ENCODE results near the gene SAYSD1. TPM values are rescaled to one million over a fixed set of nuclear protein-coding genes. Genes with fewer than 3 reads are reported as not detected.

The SAYSD1 gene
- total and polyA plus RNA-seq, 2 of the 8 experiments (the other 6 are each of a cell fraction or from before 2014, with no cell fraction given), result 6.7 to 7.9 TPM

DNA sequence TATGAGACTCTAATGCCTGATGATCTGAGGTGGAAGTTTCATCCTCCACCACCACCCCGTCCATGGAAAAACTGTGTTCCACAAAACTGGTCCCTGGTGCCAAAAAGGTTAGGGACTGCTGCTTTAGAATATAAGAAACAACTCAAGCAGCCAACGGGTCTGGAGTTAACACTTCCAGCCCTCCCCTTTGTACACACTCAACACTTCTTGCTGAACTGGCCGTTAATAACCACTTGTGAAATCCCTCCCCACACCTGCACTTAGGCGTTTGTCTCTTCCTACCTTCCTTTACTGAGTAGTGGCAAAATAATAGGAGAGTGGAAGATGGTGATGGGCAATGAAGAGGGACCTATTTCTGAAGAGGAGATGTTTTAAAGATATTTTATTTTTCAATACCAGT lies 10.5 kb downstream of the SAYSD1 start:
- no peak overlapping the region for H3K56ac ChIP-seq (replicated peaks; ENCODE audit: insufficient read length, low read depth, low read length)
- no peak overlapping the region for H3K14ac ChIP-seq (ENCODE audit: insufficient read length)
- H2BK15ac ChIP-seq (ENCODE audit: low read length), result no peak overlapping the region
- WGBS, 2 experiments (ENCODE audit: extremely low coverage in 1 of 2, insufficient coverage in 1 of 2, insufficient read length in 1 of 2, insufficient replicate concordance in 2 of 2, low coverage in 1 of 2, low lambda C conversion rate in 2 of 2, missing lambda C conversion rate in 1 of 2), result 81% methylated on average over 4 of the region's 4 CpGs; no CpG with 5 or more reads in 1 of the 2 experiments
- H3K79me2 ChIP-seq (ENCODE audit: control insufficient read depth in 1 of 2, insufficient read depth in 2 of 2, low read length in 2 of 2), result no peaks in the 10 kb centered on the region
- no peak overlapping the region for H2BK5ac ChIP-seq (ENCODE audit: low read depth, low read length)
- no peak overlapping the region for H3K18ac ChIP-seq (ENCODE audit: extremely low read depth, low read length)
- no peak overlapping the region for H2AK5ac ChIP-seq (ENCODE audit: low read depth, low read length)
- H3K4ac ChIP-seq (replicated peaks; ENCODE audit: insufficient read length, low read depth, low read length), result no peak overlapping the region
- no peaks in the 10 kb centered on the region for H3K9me3 ChIP-seq (ENCODE audit: insufficient read depth in 2 of 2, low read depth in 1 of 2, low read length in 1 of 2)
- ChIA-PET CTCF (ENCODE audit: partially characterized antibody) (interaction anchor here (0.7 to 9.0 kb wide), 4 partner anchors 14 to 103 kb away, joined by 3 to 250 read pairs (median 77); no protein-coding TSS in a partner anchor), POLR2A (ENCODE audit: partially characterized antibody) (no interaction called here)
- H3K23ac ChIP-seq (ENCODE audit: insufficient read length), result no peak overlapping the region
- no peaks in the 10 kb centered on the region for H3K23me2 ChIP-seq (ENCODE audit: low read depth, low read length)
- H2AFZ ChIP-seq (ENCODE audit: low read length), result no peak overlapping the region
- H4K8ac ChIP-seq (ENCODE audit: extremely low read depth, insufficient read depth, low read length), result no peak overlapping the region
- H3K9ac ChIP-seq (replicated peaks in 1 of 4; ENCODE audit: extremely low read depth in 1 of 4, low read depth in 3 of 4, low read length in 3 of 4), result no peak overlapping the region
- H4K91ac ChIP-seq (replicated peaks; ENCODE audit: insufficient read length, low read length), result no peak overlapping the region
- H3K4me2 ChIP-seq (ENCODE audit: insufficient read depth in 1 of 2, low read depth in 2 of 2, low read length in 2 of 2), result no peak overlapping the region
- no peaks in the 10 kb centered on the region for H4K20me1 ChIP-seq (replicated peaks in 1 of 2; ENCODE audit: control insufficient read depth in 1 of 2, insufficient read depth in 2 of 2, low read length in 2 of 2)
- H2BK12ac ChIP-seq (ENCODE audit: low read depth, low read length), result no peak overlapping the region
- DNase-seq (ENCODE audit: low read depth in 1 of 2, low spot score in 2 of 2), result no peak
- no peaks in the 10 kb centered on the region; a peak in 1 of 7 replicates for H3K27me3 ChIP-seq (replicated peaks in 1 of 4; ENCODE audit: control insufficient read depth in 3 of 4, extremely low read depth in 1 of 4, insufficient read depth in 3 of 4, low read length in 3 of 4)
- peaks cover 0 to 3% (median 0%) of the 10 kb centered on the region in 4 experiments; a peak in 3 of 8 replicates for H3K36me3 ChIP-seq (ENCODE audit: control insufficient read depth in 2 of 4, insufficient read depth in 4 of 4, low read length in 3 of 4)
- no peaks in the 10 kb centered on the region; the same call in 1 of the 2 replicates for H3K79me1 ChIP-seq (ENCODE audit: low read depth, low read length)
- no peak for FAIRE-seq
- no peak overlapping the region for H3K27ac ChIP-seq (ENCODE audit: low read depth, low read length)
- H2BK120ac ChIP-seq (replicated peaks; ENCODE audit: low read depth, low read length), result no peak overlapping the region
- no peaks in the 10 kb centered on the region; a peak in 1 of 7 replicates for H3K4me1 ChIP-seq (replicated peaks in 1 of 4; ENCODE audit: control insufficient read depth in 3 of 4, insufficient read depth in 4 of 4, low read length in 3 of 4)
- no peak overlapping the region for H4K5ac ChIP-seq (ENCODE audit: insufficient read length, low read depth, low read length)
- H3K4me3 ChIP-seq (ENCODE audit: extremely low read depth in 1 of 4, insufficient read depth in 2 of 4, low read depth in 3 of 4, low read length in 4 of 4), result no peak overlapping the region
- H2BK20ac ChIP-seq (ENCODE audit: low read length), result no peak overlapping the region
- TF ChIP-seq CEBPB (IDR thresholded peaks at IDR 0.05; ENCODE audit: low read depth, low read length), result no peak
- TF ChIP-seq KDM5A (IDR thresholded peaks at IDR 0.05; ENCODE audit: low read length), result no peak
- no peak for TF ChIP-seq SP1 (IDR thresholded peaks at IDR 0.05; ENCODE audit: low read depth, low read length)
- TF ChIP-seq CHD2 (IDR thresholded peaks at IDR 0.05; ENCODE audit: low read length), result no peak
- no peak for TF ChIP-seq YY1 (IDR thresholded peaks at IDR 0.05; ENCODE audit: low read depth, low read length)
- TF ChIP-seq RXRA (IDR thresholded peaks at IDR 0.05; ENCODE audit: insufficient read depth, low read depth, low read length), result no peak
- TF ChIP-seq KDM1A (IDR thresholded peaks at IDR 0.05; ENCODE audit: borderline replicate concordance, low read length), result no peak

Data from H1 (cell line).